GM20431 (cell line): Measurements from ENCODE around the gene ERP27.

Experiments used
- in situ Hi-C: fragments of 300-500 bp; cut with MseI, MboI; formaldehyde crosslinking; loops from one replicate; pipeline ENCODE4 v1.15.0; 2020; ENCODE audit warnings: low sequenced_read_pairs; ENCODE audit not compliant: unreplicated experiment

The ERP27 gene

GRCh38 chr12:14938301-14938700 lies at the start of gene ERP27:
Gene ERP27, minus strand, starts transcription at chr12:14938537. Its CDS starts 29 bp downstream, at chr12:14938508.
- in situ Hi-C loops = no loop called here

GRCh38 chr12:14988035-14988434 lies 49.7 kb upstream of the ERP27 start:
- in situ Hi-C loops = no loop called here

GRCh38 chr12:14986449-14986848 lies 48.1 kb upstream of the ERP27 start:
- in situ Hi-C loops = no loop called here

DNA sequence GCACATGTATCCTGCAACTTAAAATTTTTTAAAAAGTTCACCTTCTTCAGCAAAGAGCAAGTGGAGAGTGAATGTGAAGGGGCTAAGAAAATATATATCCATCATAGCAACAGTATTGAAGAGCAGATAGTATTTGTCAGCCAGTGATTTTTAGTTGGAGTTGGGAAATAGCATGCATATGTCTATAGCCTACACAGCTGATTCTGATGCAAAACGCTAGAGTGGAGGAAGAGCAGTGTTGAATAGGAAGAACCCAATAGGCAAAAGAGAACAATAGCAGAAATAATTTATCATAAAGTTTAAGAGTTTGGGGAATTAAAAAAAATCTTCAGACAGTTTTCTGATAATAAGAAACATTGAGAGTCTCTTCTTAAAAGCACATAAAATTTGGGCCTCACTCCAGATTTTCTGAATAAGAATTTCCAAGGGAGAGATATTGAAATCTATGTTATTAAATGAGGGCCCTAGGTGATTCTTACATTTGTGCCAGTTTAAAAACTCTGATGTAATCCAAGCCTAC lies 46.5 kb upstream of the ERP27 start:
- in situ Hi-C loops = no loop called here

DNA sequence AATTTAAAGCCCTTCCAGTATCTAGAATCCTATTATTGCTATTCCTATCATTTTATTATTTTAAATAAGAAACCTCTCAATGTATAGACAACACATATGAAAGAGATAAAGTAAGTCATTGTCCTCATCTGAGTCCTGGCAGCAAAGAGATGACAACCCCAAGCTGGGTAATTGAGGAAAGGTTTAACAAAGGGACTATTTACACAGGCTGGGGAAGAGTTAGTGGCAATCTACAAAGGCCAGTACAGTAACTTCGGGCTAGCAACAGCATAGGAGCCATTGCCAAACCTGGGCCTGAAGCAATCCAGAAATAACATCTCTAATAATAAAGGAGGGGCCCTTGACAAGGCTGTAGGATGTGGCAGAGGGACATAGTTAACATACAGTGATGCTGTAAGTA lies 45.7 kb upstream of the ERP27 start:
- in situ Hi-C loops = no loop called here

- in situ Hi-C loops = no loop called here
Measured at GRCh38 chr12:14982991-14983390, 44.7 kb upstream of the ERP27 start.

GRCh38 chr12:14982562-14982961 lies 44.2 kb upstream of the ERP27 start:
- in situ Hi-C loops = no loop called here

- in situ Hi-C loops = no loop called here
Measured at GRCh38 chr12:14981049-14981448, 42.7 kb upstream of the ERP27 start.

GRCh38 chr12:14979468-14979867 lies 41.1 kb upstream of the ERP27 start:
- in situ Hi-C loops = no loop called here

DNA sequence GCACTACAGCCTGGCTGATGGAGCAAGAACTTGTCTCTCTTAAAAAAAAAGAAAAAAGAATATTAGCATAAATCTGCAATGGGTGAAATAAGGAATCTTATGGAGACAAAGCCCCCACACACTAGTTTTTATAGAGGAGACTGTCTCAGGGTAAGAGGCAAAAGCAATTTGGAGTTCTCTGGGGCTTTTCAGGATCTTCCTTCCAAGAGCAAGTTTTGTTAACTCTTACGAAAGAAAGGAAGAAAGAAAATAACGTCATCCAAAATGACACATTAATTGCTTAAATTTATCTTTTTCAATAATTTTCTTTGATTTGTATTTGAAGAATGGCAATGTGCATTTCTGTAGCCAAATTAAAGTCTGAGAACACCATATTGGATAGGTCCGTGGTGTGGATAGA lies 38.3 kb upstream of the ERP27 start:
- in situ Hi-C loops = no loop called here

- in situ Hi-C loops = no loop called here
Measured at GRCh38 chr12:14975457-14975856, 37.1 kb upstream of the ERP27 start.

- in situ Hi-C loops = no loop called here
Measured at GRCh38 chr12:14974633-14975032, 36.3 kb upstream of the ERP27 start.

DNA sequence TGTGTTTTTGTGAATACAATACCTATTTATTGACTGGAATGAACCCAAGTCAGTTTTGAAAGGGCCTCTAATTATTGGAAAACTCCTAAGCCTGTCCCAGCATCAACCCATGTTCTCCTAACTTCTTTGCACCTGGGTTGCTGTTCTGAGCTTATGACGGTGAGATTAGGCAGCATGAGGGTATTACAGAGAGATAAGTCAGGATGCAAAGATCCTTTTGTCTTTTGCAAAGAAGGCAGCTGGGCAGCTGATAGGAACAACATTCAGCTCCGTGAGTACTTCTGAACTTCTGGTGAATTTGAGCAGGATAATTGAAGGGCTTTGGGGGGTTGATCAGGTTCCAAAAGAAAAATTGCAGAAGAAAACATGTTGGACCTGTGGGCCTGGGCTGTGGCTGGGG lies 34.5 kb upstream of the ERP27 start, which contains the start of gene PDE6H:
TSS of gene PDE6H (plus strand) at position 227 of the 400 bp plus-strand sequence. CDS start 4,971 bp downstream, outside the sequence.
- in situ Hi-C loops = no loop called here

DNA sequence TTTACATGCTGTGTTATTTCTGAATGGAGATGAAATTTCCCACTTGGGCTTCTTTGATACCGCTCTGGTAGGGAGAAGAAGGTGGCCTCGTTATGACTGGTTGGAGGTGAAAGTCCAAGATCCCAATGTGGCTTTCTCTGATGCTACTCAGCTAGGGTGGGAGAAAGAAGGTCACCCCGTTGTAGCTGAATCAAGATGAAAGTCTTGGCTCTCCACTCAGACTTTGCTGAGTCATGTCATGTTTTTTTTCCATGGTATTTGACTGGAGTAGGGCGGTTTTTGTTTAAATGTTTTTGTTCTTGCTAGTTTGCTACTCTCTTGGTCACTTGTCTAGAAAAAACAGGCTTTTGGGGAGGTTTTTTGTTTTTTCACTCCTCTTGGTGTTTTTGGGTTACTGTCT lies 32.1 kb upstream of the ERP27 start:
- in situ Hi-C loops = no loop called here

DNA sequence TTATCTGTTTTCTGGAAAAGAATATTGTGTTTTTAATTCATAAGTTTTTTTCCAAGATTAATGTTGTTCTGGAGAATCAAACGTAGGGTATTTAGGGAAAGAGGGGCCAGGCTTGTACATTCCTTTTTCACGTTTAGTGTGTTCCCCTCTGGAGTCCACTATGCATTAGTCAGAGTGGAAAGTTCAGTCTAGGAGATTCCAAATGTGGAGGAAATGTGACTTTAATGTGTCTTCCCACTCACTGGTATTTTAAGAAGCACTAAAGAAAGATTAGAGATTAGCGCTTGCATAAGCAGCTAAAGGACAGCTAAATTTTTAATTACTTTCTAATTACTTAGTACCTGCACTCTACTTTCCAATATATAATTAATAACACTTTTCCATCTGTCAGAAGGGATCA lies 30.1 kb upstream of the ERP27 start:
- in situ Hi-C loops = no loop called here

GRCh38 chr12:14965221-14965620 lies 26.9 kb upstream of the ERP27 start:
- in situ Hi-C loops = no loop called here

DNA sequence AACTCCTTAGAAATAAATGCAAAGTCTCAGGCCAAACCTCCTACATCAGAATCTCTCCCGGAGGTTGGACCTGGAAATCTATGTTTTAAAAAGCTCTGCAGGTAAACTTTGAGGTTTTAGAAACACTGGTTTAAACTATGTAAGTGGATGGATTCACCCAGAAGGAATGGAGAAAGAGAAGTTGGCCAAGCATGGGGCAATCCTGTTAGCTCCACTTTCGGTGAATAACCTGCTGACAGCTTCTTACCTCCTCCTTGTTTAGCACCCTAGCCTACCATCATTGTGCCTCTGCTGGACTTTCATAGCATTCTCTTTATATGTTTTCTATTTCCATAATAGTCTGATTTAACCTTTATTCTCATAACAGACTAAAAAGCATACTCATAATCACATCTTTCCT lies 26.1 kb upstream of the ERP27 start:
- in situ Hi-C loops = no loop called here

DNA sequence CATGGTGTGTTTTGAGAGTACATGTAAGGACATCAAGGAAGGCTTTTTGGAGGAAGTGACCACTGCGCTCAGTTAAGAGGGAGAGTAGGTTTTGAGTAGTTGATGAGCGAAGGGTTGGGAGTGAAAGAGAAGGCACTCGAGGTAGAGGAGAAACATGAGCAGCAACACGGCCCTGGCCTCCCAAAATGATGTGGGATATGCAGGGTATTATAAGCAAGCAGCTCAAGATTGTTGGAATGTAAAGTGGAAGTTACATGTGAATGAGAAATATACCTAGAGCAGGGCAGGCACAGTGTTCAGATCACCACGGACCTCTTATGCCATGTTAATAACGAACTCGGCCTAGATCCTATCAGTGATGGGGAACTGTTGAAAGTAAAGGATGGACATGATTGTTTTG lies 25.2 kb upstream of the ERP27 start:
- in situ Hi-C loops = no loop called here

- in situ Hi-C loops = no loop called here
Measured at GRCh38 chr12:14962797-14963196, 24.5 kb upstream of the ERP27 start.

GRCh38 chr12:14962153-14962539 lies 23.8 kb upstream of the ERP27 start:
- in situ Hi-C loops = no loop called here

- in situ Hi-C loops = no loop called here
Measured at GRCh38 chr12:14961466-14962152, 23.3 kb upstream of the ERP27 start, which contains the start of gene ARHGDIB. Gene ARHGDIB, minus strand, starts transcription at chr12:14961601. Its CDS starts 10,889 bp downstream, at chr12:14950712.
